Psoas muscle (tissue), 8 donors: ENCODE data around the gene XRCC1. TPM values are rescaled to one million over a fixed set of nuclear protein-coding genes. Genes with fewer than 3 reads are reported as not detected.

Experiments
- ATAC-seq, 4 donors: fragments of 200-7000 bp; cut with Tn5 transposase; one replicate each; pipeline ENCODE4 v1.9.1; 2020; ENCODE audit warnings: moderate library complexity in 3 of 4, mild to moderate bottlenecking in 2 of 4
- DNase-seq, 2 donors: peaks; one replicate each; pipeline ENCODE4 v3.0.0-alpha.2; 2020
- H3K27ac ChIP-seq: fragments of 200-600 bp; one replicate; pipeline ENCODE4 v1.8.0; 2022
- H3K27me3 ChIP-seq, 3 donors: fragments of 200-600 bp in 1 of 3; one replicate each; pipeline versions ENCODE4 v1.6.1 to v1.8.0; 2013 to 2022; ENCODE audit warnings: low read length in 2 of 3, mild to moderate bottlenecking in 2 of 3, moderate library complexity in 1 of 3; ENCODE audit not compliant: insufficient read depth in 3 of 3
- H3K36me3 ChIP-seq, 2 donors: fragments of 200-600 bp in 1 of 2; one replicate each; pipeline versions ENCODE4 v1.6.1 to v1.8.0; 2013 to 2022; ENCODE audit warnings: low read depth in 1 of 2, mild to moderate bottlenecking in 1 of 2, moderate library complexity in 1 of 2; ENCODE audit not compliant: insufficient read depth in 1 of 2
- H3K4me1 ChIP-seq: fragments of 200-600 bp; one replicate; pipeline ENCODE4 v1.8.0; 2022
- H3K4me3 ChIP-seq: fragments of 200-600 bp; one replicate; pipeline ENCODE4 v1.8.0; 2022; ENCODE audit warnings: mild to moderate bottlenecking
- H3K9me3 ChIP-seq: fragments of 200-600 bp; one replicate; pipeline ENCODE4 v1.8.0; 2022
- CTCF ChIP-seq: fragments of 200-600 bp; IDR thresholded peaks from one replicate; pipeline ENCODE4 v1.8.0; 2022; ENCODE audit warnings: antibody characterized with exemption
- WGBS, 3 donors: extraction: QIAGEN DNeasy Blood & Tissue Kit; methylation state at CpG; one replicate each; pipeline versions ENCODE4 v1.1.6 to v1.1.7; 2013; 5-methylcytosine and 5-hydroxymethylcytosine counted together
- intact Hi-C, 2 donors: fragments of 100-400 bp; cut with DNase I; formaldehyde crosslinking; loops; one replicate each; pipeline versions ENCODE4 v1.11.0 to v1.14.2; 2022
- polyA plus RNA-seq, 3 donors: library from polyadenylated mRNA; stranded (reverse); fragments of 200-250 nt; gene quantifications; one replicate each; pipeline ENCODE4 v1.2.3, GENCODE V29; 2013
- total RNA-seq, 4 donors: library from RNA; stranded (reverse); fragmentation: NEBNext Ultra II Directional in 2 of 4; extraction: Animal tissue kit (Norgen Biotek cat#: 25700) in 2 of 4; gene quantifications; one replicate each; pipeline versions ENCODE4 v1.2.1 to v1.2.4, GENCODE V29; 2021 to 2023
- donor health status: healthy with polysubstance abuse.
- donor health status: DM: no; HTN: no; CAD: no; lungs with moderate emphysema.
- donor health status: Bipolar disorder and iron deficiency.
- donor health status: healthy.
- donor health status: DM: yes; HTN: yes; CAD: no.
- donor health status: DM: no; HTN: no; CAD: no.
- donor health status: DM: no; HTN: no; CAD: no.
- donor health status: DM: yes; HTN: yes; CAD: no.

The XRCC1 gene
- total and polyA plus RNA-seq, 7 donors = 12.7 to 22.1 (median 14.1) TPM

DNA sequence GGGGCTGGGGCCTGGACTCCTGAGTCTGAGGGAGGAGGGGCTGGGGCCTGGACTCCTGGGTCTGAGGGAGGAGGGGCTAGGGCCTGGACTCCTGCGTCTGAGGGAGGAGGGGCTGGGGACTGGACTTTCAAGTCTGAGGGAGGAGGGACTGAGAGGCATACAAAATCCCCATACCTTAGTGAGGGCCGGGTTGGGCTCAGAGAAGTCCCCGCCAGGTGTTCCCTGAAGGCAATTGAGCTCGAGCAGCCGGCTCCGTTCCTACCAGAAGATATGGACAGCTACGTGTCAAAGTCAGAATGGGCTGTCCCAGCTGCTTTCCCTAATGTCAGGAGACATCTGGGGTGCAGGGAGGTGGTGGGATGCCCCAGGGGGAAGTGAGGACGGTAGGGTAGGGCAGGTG is 80.2 kb downstream of the XRCC1 start:
- intact Hi-C loops = no loop called here
- no peak overlapping the region for H3K27ac ChIP-seq
- 78 to 84% (median 80%) methylated on average over 8 of the region's 8 CpGs for WGBS, 3 donors

More for the DNA sequence above, 80.2 kb downstream of the XRCC1 start:
- no peaks in the 10 kb centered on the region for H3K4me1 ChIP-seq
- ATAC-seq (no peak), DNase-seq (no peak)
- no peaks in the 10 kb centered on the region for H3K9me3 ChIP-seq
- H3K27me3 ChIP-seq = no peaks in the 10 kb centered on the region
- no peak for TF ChIP-seq CTCF
- H3K4me3 ChIP-seq = no peak overlapping the region
- peaks cover 0 to 34% of the 10 kb centered on the region in 2 donors for H3K36me3 ChIP-seq

Other genes starting within 250 kb of the XRCC1 start
- gene CD177, start 221.8 kb downstream of the XRCC1 start, total RNA-seq = 1 to 10 TPM in 1 of 4 donors, under 1 TPM in 2, not detected in 1; 0.16 to 1.1 (median 0.34) TPM
- under 1 TPM in 2 of 3 donors, not detected in 1; 0.03 to 0.04 TPM for gene CD177, start 221.8 kb downstream of the XRCC1 start, polyA plus RNA-seq
- not detected for gene TEX101, start 160.6 kb downstream of the XRCC1 start, total RNA-seq
- gene TEX101, start 160.6 kb downstream of the XRCC1 start, polyA plus RNA-seq = not detected
- not detected for gene LYPD3, start 109.9 kb downstream of the XRCC1 start, total RNA-seq
- under 1 TPM in 2 of 3 donors, not detected in 1; 0.12 to 0.26 TPM for gene LYPD3, start 109.9 kb downstream of the XRCC1 start, polyA plus RNA-seq
- 1 to 10 TPM; 3.1 to 5.7 (median 4.5) TPM for gene PHLDB3, start 70.8 kb downstream of the XRCC1 start, total RNA-seq
- 1 to 10 TPM; 2.0 to 4.7 (median 3.2) TPM for gene PHLDB3, start 70.8 kb downstream of the XRCC1 start, polyA plus RNA-seq
- gene ETHE1, start 48.3 kb downstream of the XRCC1 start, total RNA-seq = 10 to 100 TPM; 13.0 to 20.9 (median 16.6) TPM
- gene ETHE1, start 48.3 kb downstream of the XRCC1 start, polyA plus RNA-seq = 10 to 100 TPM; 18.5 to 22.8 (median 20.3) TPM
- 1 to 10 TPM in 3 of 4 donors, under 1 TPM in 1; 0.40 to 1.6 (median 1.2) TPM for gene ZNF575, start 42.3 kb downstream of the XRCC1 start, total RNA-seq
- gene ZNF575, start 42.3 kb downstream of the XRCC1 start, polyA plus RNA-seq = 1 to 10 TPM in 1 of 3 donors, under 1 TPM in 2; 0.23 to 1.1 (median 0.35) TPM
- gene PINLYP, start 274 bp upstream of the XRCC1 start, total RNA-seq = 1 to 10 TPM in 1 of 4 donors, under 1 TPM in 2, not detected in 1; 0.66 to 1.1 (median 0.86) TPM
- 1 to 10 TPM in 1 of 3 donors, under 1 TPM in 2; 0.66 to 1.3 (median 0.90) TPM for gene PINLYP, start 274 bp upstream of the XRCC1 start, polyA plus RNA-seq
- 10 to 100 TPM; 16.3 to 26.9 (median 22.4) TPM for gene IRGQ, start 20.6 kb upstream of the XRCC1 start, total RNA-seq
- 10 to 100 TPM in 2 of 3 donors, 1 to 10 TPM in 1; 5.5 to 23.3 (median 11.9) TPM for gene IRGQ, start 20.6 kb upstream of the XRCC1 start, polyA plus RNA-seq
- 10 to 100 TPM; 10.3 to 16.2 (median 15.9) TPM for gene ZNF576, start 21.1 kb upstream of the XRCC1 start, total RNA-seq
- gene ZNF576, start 21.1 kb upstream of the XRCC1 start, polyA plus RNA-seq = 10 to 100 TPM; 14.6 to 22.7 (median 22.4) TPM
- under 1 TPM in 3 of 4 donors, not detected in 1; 0.12 to 0.34 (median 0.19) TPM for gene SRRM5, start 36.6 kb upstream of the XRCC1 start, total RNA-seq
- 1 to 10 TPM in 1 of 3 donors, under 1 TPM in 2; 0.10 to 1.1 (median 0.52) TPM for gene SRRM5, start 36.6 kb upstream of the XRCC1 start, polyA plus RNA-seq
- gene ZNF428, start 44.1 kb upstream of the XRCC1 start, total RNA-seq = 10 to 100 TPM; 17.2 to 39.0 (median 28.0) TPM
- 10 to 100 TPM; 12.4 to 33.5 (median 27.5) TPM for gene ZNF428, start 44.1 kb upstream of the XRCC1 start, polyA plus RNA-seq
- gene CADM4, start 64.3 kb upstream of the XRCC1 start, total RNA-seq = 10 to 100 TPM in 1 of 4 donors, 1 to 10 TPM in 3; 4.4 to 10.6 (median 5.0) TPM
- gene CADM4, start 64.3 kb upstream of the XRCC1 start, polyA plus RNA-seq = 1 to 10 TPM; 1.8 to 4.7 (median 3.1) TPM
- 1 to 10 TPM; 1.8 to 6.1 (median 3.9) TPM for gene PLAUR, start 94.6 kb upstream of the XRCC1 start, total RNA-seq
- gene PLAUR, start 94.6 kb upstream of the XRCC1 start, polyA plus RNA-seq = 1 to 10 TPM; 1.0 to 9.7 (median 2.5) TPM
- gene IRGC, start 140.5 kb upstream of the XRCC1 start, total RNA-seq = not detected
- gene IRGC, start 140.5 kb upstream of the XRCC1 start, polyA plus RNA-seq = not detected
- gene SMG9, start 179.4 kb upstream of the XRCC1 start, total RNA-seq = 10 to 100 TPM; 11.6 to 27.1 (median 15.1) TPM
- gene SMG9, start 179.4 kb upstream of the XRCC1 start, polyA plus RNA-seq = 10 to 100 TPM; 10.1 to 29.1 (median 13.7) TPM
- under 1 TPM; 0.26 to 0.89 (median 0.40) TPM for gene KCNN4, start 205.4 kb upstream of the XRCC1 start, total RNA-seq
- gene KCNN4, start 205.4 kb upstream of the XRCC1 start, polyA plus RNA-seq = under 1 TPM; 0.09 to 0.43 (median 0.21) TPM
- under 1 TPM; 0.23 to 0.79 (median 0.58) TPM for gene LYPD5, start 226.9 kb upstream of the XRCC1 start, total RNA-seq
- under 1 TPM; 0.22 to 0.27 (median 0.26) TPM for gene LYPD5, start 226.9 kb upstream of the XRCC1 start, polyA plus RNA-seq